ENCODE data around the gene CKAP2L. TPM values are rescaled to one million over a fixed set of nuclear protein-coding genes. Genes with fewer than 3 reads are reported as not detected.

CKAP2L gene
- total RNA-seq, 3 donors from 2014 or later: 0.96 TPM; not detected in 2

GRCh38 chr2:112776113-112776512 is 11.7 kb upstream of the CKAP2L start:
- TF ChIP-seq POLR2AphosphoS5 (IDR thresholded peaks at IDR 0.05) (no peak), POLR2A (IDR thresholded peaks at IDR 0.05) (no peak), CTCF (IDR thresholded peaks at IDR 0.05) (no peak)
- Histone ChIP-seq H3K36me3 (no peaks in the 10 kb centered on the region), H3K4me3 (no peak overlapping the region), H3K27ac (no peak overlapping the region), H3K9me3 (no peaks in the 10 kb centered on the region), H3K4me1 (no peaks in the 10 kb centered on the region), H3K27me3 (no peaks in the 10 kb centered on the region)
- DNase-seq (ENCODE audit: low spot score in 2 of 2): no peak
- intact Hi-C loops (cut with DNase I; ENCODE audit: low total_unique reads): no loop called here

- Histone ChIP-seq H3K27ac (no peak overlapping the region), H3K4me1 (no peaks in the 10 kb centered on the region), H3K4me3 (no peak overlapping the region), H3K27me3 (no peaks in the 10 kb centered on the region), H3K9me3 (no peaks in the 10 kb centered on the region), H3K36me3 (no peaks in the 10 kb centered on the region)
- TF ChIP-seq POLR2AphosphoS5 (IDR thresholded peaks at IDR 0.05) (no peak), CTCF (IDR thresholded peaks at IDR 0.05) (no peak), POLR2A (IDR thresholded peaks at IDR 0.05) (no peak)
- DNase-seq (ENCODE audit: low spot score in 2 of 2): no peak
- intact Hi-C loops (cut with DNase I; ENCODE audit: low total_unique reads): no loop called here
Observed at GRCh38 chr2:112774536-112775285, 10.3 kb upstream of the CKAP2L start.

- no peaks in the 10 kb centered on the region for H3K36me3 ChIP-seq
- intact Hi-C loops (cut with DNase I; ENCODE audit: low total_unique reads): no loop called here
- H3K27me3 ChIP-seq: no peaks in the 10 kb centered on the region
- H3K4me3 ChIP-seq: no peak overlapping the region
- no peak overlapping the region for H3K27ac ChIP-seq
- H3K4me1 ChIP-seq: no peaks in the 10 kb centered on the region
- TF ChIP-seq CTCF (IDR thresholded peaks at IDR 0.05) (no peak), POLR2AphosphoS5 (IDR thresholded peaks at IDR 0.05) (no peak), POLR2A (IDR thresholded peaks at IDR 0.05) (no peak)
- no peak for DNase-seq (ENCODE audit: low spot score in 2 of 2)
- H3K9me3 ChIP-seq: no peaks in the 10 kb centered on the region
Observed at GRCh38 chr2:112773556-112773955, 9.1 kb upstream of the CKAP2L start.

- Histone ChIP-seq H3K4me3 (no peak overlapping the region), H3K4me1 (no peaks in the 10 kb centered on the region), H3K27ac (no peak overlapping the region), H3K36me3 (no peaks in the 10 kb centered on the region), H3K27me3 (no peaks in the 10 kb centered on the region), H3K9me3 (no peaks in the 10 kb centered on the region)
- no peak for DNase-seq (ENCODE audit: low spot score in 2 of 2)
- TF ChIP-seq POLR2A (IDR thresholded peaks at IDR 0.05) (no peak), CTCF (IDR thresholded peaks at IDR 0.05) (no peak), POLR2AphosphoS5 (IDR thresholded peaks at IDR 0.05) (no peak)
- intact Hi-C loops (cut with DNase I; ENCODE audit: low total_unique reads): no loop called here
Observed at GRCh38 chr2:112772911-112773475, 8.6 kb upstream of the CKAP2L start.

- intact Hi-C loops (cut with DNase I; ENCODE audit: low total_unique reads): no loop called here
- Histone ChIP-seq H3K4me3 (no peak overlapping the region), H3K9me3 (no peaks in the 10 kb centered on the region), H3K4me1 (no peaks in the 10 kb centered on the region), H3K36me3 (no peaks in the 10 kb centered on the region), H3K27ac (no peak overlapping the region), H3K27me3 (no peaks in the 10 kb centered on the region)
- TF ChIP-seq CTCF (IDR thresholded peaks at IDR 0.05) (no peak), POLR2A (IDR thresholded peaks at IDR 0.05) (no peak), POLR2AphosphoS5 (IDR thresholded peaks at IDR 0.05) (no peak)
- no peak for DNase-seq (ENCODE audit: low spot score in 2 of 2)
Observed at GRCh38 chr2:112772322-112772721, 7.9 kb upstream of the CKAP2L start.

All from breast epithelium (tissue), 4 donors.